ENCODE data around the gene SLIT3.

SLIT3 gene

DNA sequence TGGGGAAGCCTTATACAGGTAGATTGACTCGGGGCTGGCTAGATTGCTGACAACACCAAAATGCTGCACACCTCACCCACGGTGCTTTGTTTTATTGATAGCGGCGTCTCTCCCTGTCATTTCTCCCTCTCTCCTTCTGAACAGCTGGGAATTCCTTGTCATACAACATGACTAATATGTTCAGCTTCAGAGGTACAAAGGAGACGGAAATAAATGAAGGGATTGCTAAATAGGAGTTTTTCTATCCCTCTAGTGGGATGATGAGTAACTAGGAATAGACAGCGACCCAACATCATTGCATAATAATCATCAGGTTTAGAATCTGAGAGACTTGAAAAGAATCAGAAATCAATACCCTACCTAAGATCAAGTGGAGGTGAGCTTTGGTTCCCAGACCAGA lies 384.1 kb downstream of the SLIT3 start:
- H3K4me1 ChIP-seq (ENCODE audit: insufficient read depth, low read length, poor library complexity, severe bottlenecking) = peaks cover 19% of the 10 kb centered on the region
- H3K9me3 ChIP-seq (ENCODE audit: insufficient read depth, low read depth, low read length) = no peaks in the 10 kb centered on the region
- no peaks in the 10 kb centered on the region for H3K9me2 ChIP-seq (replicated peaks; ENCODE audit: low read depth, low read length)
- no peaks in the 10 kb centered on the region for H3F3A ChIP-seq (ENCODE audit: low read depth)
- H2AFZ ChIP-seq (ENCODE audit: low read length) = no peak overlapping the region
- H3K4me2 ChIP-seq (ENCODE audit: low read depth, low read length, poor library complexity, severe bottlenecking) = no peak overlapping the region
- no peaks in the 10 kb centered on the region for H4K20me1 ChIP-seq (ENCODE audit: insufficient read depth, low read length, poor library complexity, severe bottlenecking)
- no peaks in the 10 kb centered on the region for H3K79me2 ChIP-seq (ENCODE audit: insufficient read depth, low read length)
- H3K4me3 ChIP-seq (ENCODE audit: low read length, poor library complexity, severe bottlenecking) = no peak overlapping the region
- no peaks in the 10 kb centered on the region for H3K36me3 ChIP-seq (ENCODE audit: insufficient read depth, low read length)
- TF ChIP-seq CTCF (conservative IDR thresholded peaks at IDR 0.05; ENCODE audit: low read length) (no peak), EZH2phosphoT487 (IDR thresholded peaks at IDR 0.05; ENCODE audit: borderline replicate concordance) (no peak)
- H3K9ac ChIP-seq (ENCODE audit: low read depth, low read length, poor library complexity, severe bottlenecking) = no peak overlapping the region
- H3K27me3 ChIP-seq (ENCODE audit: insufficient read depth, low read length, poor library complexity, severe bottlenecking) = no peaks in the 10 kb centered on the region

- Histone ChIP-seq H3K4me2 (ENCODE audit: low read depth, low read length, poor library complexity, severe bottlenecking) (no peak overlapping the region), H3K4me1 (ENCODE audit: insufficient read depth, low read length, poor library complexity, severe bottlenecking) (peaks cover 19% of the 10 kb centered on the region)
Measured at GRCh38 chr5:168916266-168916665, 384.7 kb downstream of the SLIT3 start.

DNA sequence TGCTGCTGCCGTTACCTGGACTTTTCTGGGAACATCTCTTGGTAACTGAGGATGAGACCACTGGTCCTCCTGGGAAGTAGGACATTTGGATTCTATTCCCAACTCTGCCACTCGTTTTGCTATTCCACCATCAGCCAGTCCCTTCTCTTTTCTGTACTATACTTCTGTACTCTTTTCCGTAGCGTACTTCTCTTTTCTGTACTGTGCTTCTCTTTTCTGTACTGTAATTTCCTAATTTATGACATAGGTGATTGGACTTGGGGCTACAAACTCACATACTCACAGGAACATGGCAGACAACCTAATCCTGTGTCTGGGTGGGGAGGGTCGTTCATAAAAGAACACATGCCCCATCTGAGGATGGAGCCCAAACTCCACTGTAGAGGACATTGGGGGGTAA lies 386.4 kb downstream of the SLIT3 start:
- no peaks in the 10 kb centered on the region for H3K36me3 ChIP-seq (ENCODE audit: insufficient read depth, low read length)
- H3F3A ChIP-seq (ENCODE audit: low read depth) = no peaks in the 10 kb centered on the region
- H3K9me3 ChIP-seq (ENCODE audit: insufficient read depth, low read depth, low read length) = no peaks in the 10 kb centered on the region
- no peak for TF ChIP-seq CTCF (conservative IDR thresholded peaks at IDR 0.05; ENCODE audit: low read length)
- no peak for TF ChIP-seq EZH2phosphoT487 (IDR thresholded peaks at IDR 0.05; ENCODE audit: borderline replicate concordance)
- no peak overlapping the region for H2AFZ ChIP-seq (ENCODE audit: low read length)
- peaks cover 15% of the 10 kb centered on the region for H3K4me1 ChIP-seq (ENCODE audit: insufficient read depth, low read length, poor library complexity, severe bottlenecking)
- H4K20me1 ChIP-seq (ENCODE audit: insufficient read depth, low read length, poor library complexity, severe bottlenecking) = no peaks in the 10 kb centered on the region
- H3K27me3 ChIP-seq (ENCODE audit: insufficient read depth, low read length, poor library complexity, severe bottlenecking) = no peaks in the 10 kb centered on the region
- no peaks in the 10 kb centered on the region for H3K9me2 ChIP-seq (replicated peaks; ENCODE audit: low read depth, low read length)
- no peak overlapping the region for H3K9ac ChIP-seq (ENCODE audit: low read depth, low read length, poor library complexity, severe bottlenecking)
- H3K4me2 ChIP-seq (ENCODE audit: low read depth, low read length, poor library complexity, severe bottlenecking) = no peak overlapping the region
- H3K79me2 ChIP-seq (ENCODE audit: insufficient read depth, low read length) = no peaks in the 10 kb centered on the region
- H3K4me3 ChIP-seq (ENCODE audit: low read length, poor library complexity, severe bottlenecking) = no peak overlapping the region

More at GRCh38 chr5:168916266-168916665, 384.7 kb downstream of the SLIT3 start:
- Histone ChIP-seq H3K9me2 (replicated peaks; ENCODE audit: low read depth, low read length) (no peaks in the 10 kb centered on the region), H2AFZ (ENCODE audit: low read length) (no peak overlapping the region), H3F3A (ENCODE audit: low read depth) (no peaks in the 10 kb centered on the region), H3K36me3 (ENCODE audit: insufficient read depth, low read length) (no peaks in the 10 kb centered on the region), H3K4me3 (ENCODE audit: low read length, poor library complexity, severe bottlenecking) (no peak overlapping the region), H3K27me3 (ENCODE audit: insufficient read depth, low read length, poor library complexity, severe bottlenecking) (no peaks in the 10 kb centered on the region), H4K20me1 (ENCODE audit: insufficient read depth, low read length, poor library complexity, severe bottlenecking) (no peaks in the 10 kb centered on the region), H3K9me3 (ENCODE audit: insufficient read depth, low read depth, low read length) (no peaks in the 10 kb centered on the region), H3K79me2 (ENCODE audit: insufficient read depth, low read length) (no peaks in the 10 kb centered on the region), H3K9ac (ENCODE audit: low read depth, low read length, poor library complexity, severe bottlenecking) (no peak overlapping the region)
- TF ChIP-seq CTCF (conservative IDR thresholded peaks at IDR 0.05; ENCODE audit: low read length) (no peak), EZH2phosphoT487 (IDR thresholded peaks at IDR 0.05; ENCODE audit: borderline replicate concordance) (no peak)

All from Loucy (cell line).